Measurements from ENCODE around the gene USP9X. TPM values are rescaled to one million over a fixed set of nuclear protein-coding genes. Genes with fewer than 3 reads are reported as not detected.

USP9X gene
- total RNA-seq, 1 experiment from 2014 or later: 123 TPM

DNA sequence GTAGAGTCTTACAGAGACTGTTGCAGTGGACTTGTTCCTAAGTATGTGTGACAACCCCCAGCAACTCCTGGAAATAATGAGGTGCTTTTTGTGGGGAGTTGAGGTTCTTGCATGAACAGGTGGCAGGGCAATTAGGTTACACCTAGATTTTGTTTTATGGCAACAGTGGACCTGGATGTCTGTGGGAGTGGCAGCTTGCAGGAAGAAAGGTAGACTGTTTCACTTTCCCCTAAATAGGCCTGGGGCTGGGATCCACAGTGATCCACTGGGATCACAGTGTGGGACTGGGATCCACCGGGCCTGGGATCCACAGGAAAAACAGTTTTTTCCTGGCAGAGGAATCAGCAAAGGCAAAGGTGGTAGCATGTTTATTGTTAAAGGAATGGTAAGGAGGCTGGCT lies 18.3 kb upstream of the USP9X start:
- no peak for DNase-seq
- Histone ChIP-seq H3K4me3 (ENCODE audit: insufficient read depth, low read depth, low read length) (no peak overlapping the region), H3K27me3 (ENCODE audit: control insufficient read depth, insufficient read depth, low read length) (no peaks in the 10 kb centered on the region), H3K36me3 (replicated peaks; ENCODE audit: control insufficient read depth, insufficient read depth, low read length) (no peaks in the 10 kb centered on the region)

DNA sequence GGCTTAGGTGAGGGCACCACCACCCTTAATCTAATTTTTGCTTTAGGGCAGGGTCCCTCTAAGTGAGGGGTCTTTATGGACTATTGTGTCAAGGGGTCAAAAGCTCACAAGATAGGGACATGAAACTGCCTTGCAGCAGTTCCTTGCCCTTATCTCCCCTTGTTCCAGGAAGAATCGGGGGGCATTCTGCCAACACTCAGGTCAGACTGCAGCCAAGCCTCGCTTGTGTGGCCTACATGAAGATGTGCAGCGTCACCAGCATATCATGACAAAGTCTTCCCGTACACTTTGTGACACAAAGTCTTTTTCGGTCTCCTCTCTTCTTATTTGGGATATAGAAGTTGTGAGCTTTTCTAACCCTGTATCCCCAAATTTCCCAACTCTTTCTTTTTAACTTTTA lies 17.5 kb upstream of the USP9X start:
- no peaks in the 10 kb centered on the region for H3K27me3 ChIP-seq (ENCODE audit: control insufficient read depth, insufficient read depth, low read length)
- no peak for DNase-seq
- no peaks in the 10 kb centered on the region for H3K36me3 ChIP-seq (replicated peaks; ENCODE audit: control insufficient read depth, insufficient read depth, low read length)
- H3K4me3 ChIP-seq (ENCODE audit: insufficient read depth, low read depth, low read length): no peak overlapping the region

DNA sequence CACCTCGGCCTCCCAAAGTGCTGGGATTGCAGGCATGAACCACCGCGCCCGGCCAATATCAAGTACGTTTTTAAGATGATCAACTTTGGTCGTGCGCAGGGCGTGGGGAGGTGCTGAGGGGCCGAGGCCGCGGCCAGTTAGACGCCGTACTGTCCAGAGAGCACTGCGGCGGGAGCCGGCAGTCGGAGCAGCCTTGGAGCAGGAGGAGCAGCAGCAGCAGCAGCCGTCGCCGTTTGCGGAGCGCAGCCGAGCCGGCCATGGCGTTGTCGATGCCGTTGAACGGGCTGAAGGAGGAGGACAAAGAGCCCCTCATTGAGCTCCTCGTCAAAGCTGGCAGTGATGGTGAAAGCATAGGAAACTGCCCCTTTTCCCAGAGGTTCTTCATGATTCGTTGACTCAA lies 8.5 kb upstream of the USP9X start:
- no peak overlapping the region for H3K4me3 ChIP-seq (ENCODE audit: insufficient read depth, low read depth, low read length)
- no peaks in the 10 kb centered on the region for H3K36me3 ChIP-seq (replicated peaks; ENCODE audit: control insufficient read depth, insufficient read depth, low read length)
- H3K27me3 ChIP-seq (ENCODE audit: control insufficient read depth, insufficient read depth, low read length): no peaks in the 10 kb centered on the region
- no peak for DNase-seq

DNA sequence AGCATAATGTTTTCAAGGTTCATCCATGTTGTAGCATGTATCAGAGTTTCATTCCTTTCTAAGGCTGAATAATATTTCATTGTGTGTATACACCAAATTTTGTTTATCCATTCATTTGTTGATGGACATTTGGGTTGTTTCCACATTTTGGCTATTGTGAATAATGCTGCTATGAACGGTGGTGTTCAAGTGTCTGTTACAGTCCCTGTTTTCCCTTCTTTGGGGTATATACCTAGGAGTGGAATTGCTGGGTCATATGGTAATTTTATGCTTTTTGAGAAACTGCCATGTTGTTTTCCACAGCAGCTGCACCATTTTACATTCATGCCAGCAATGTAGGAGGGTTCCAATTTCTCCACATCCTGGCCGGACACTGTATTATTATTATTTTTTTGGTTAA lies 3.4 kb upstream of the USP9X start:
- H3K27me3 ChIP-seq (ENCODE audit: control insufficient read depth, insufficient read depth, low read length): no peaks in the 10 kb centered on the region

DNA sequence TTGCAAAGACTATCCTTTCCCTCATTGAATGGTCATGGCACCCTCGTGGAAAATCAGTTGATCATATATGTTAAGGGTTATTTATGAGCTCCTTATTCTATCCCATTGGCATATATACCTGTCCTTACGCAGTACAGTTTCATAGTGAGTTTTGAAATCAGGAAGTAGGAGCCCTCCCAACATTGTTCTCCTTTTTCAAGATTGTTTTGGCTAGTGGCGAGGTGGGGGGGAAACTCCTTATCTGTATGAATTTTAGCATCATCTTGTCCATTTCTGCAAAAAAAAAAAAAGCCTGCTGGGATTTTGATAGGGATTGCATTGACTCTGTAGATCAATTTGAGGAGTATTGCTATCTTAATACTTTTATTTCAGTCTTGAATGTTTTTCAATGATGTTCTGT lies 2.5 kb upstream of the USP9X start:
- no peaks in the 10 kb centered on the region for H3K27me3 ChIP-seq (ENCODE audit: control insufficient read depth, insufficient read depth, low read length)
- H3K36me3 ChIP-seq (replicated peaks; ENCODE audit: control insufficient read depth, insufficient read depth, low read length): peaks cover 1% of the 10 kb centered on the region
- DNase-seq: no peak
- H3K4me3 ChIP-seq (ENCODE audit: insufficient read depth, low read depth, low read length): no peak overlapping the region

More for the DNA sequence above, 3.4 kb upstream of the USP9X start:
- no peaks in the 10 kb centered on the region for H3K36me3 ChIP-seq (replicated peaks; ENCODE audit: control insufficient read depth, insufficient read depth, low read length)
- no peak overlapping the region for H3K4me3 ChIP-seq (ENCODE audit: insufficient read depth, low read depth, low read length)
- DNase-seq: no peak

DNA sequence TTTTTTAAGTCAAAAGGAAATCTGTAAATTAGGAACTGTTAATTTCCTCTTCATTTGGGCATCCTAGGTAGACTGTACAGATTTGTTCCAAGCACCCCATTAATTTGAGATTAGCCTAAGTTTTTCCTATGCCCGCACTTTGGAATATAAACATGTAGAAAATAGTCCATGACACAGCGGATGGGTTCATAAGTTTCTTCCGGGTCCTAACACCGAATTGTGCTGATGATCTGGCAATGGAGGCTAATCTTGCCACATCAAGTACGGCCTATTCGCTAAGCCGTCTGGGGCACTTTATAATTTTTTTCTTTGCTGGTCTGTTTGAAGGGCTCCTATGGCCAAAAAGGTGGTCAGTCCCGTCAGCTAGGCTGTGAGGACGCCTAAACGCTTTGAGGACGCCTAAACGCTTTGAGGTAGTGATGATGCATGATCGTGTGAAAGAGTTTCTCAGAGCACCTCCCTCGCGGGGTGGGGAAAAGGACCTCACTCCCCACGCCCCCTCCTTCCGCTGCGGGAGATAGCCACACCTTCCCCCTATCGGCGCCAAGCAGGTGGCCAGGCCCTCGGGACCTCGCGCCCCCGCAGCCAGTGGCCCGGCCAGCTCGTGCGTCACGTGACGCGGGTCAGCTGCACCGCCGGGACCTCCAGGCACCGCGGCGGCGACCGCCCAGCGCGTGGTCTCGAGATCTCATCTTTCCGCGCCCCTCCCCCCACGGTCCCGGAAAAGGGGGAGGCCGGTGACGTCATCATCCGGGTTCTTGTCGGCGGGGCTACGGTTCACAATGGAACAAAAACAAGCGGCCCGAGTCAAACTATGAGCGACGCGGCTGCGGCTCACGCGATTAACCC lies 977 bp upstream of the USP9X start:
- DNase-seq: peak; percentile 89
- H3K36me3 ChIP-seq (replicated peaks; ENCODE audit: control insufficient read depth, insufficient read depth, low read length): peaks cover 1% of the 10 kb centered on the region
- peak overlapping the region; percentile 99 for H3K4me3 ChIP-seq (ENCODE audit: insufficient read depth, low read depth, low read length)
- H3K27me3 ChIP-seq (ENCODE audit: control insufficient read depth, insufficient read depth, low read length): no peaks in the 10 kb centered on the region

DNA sequence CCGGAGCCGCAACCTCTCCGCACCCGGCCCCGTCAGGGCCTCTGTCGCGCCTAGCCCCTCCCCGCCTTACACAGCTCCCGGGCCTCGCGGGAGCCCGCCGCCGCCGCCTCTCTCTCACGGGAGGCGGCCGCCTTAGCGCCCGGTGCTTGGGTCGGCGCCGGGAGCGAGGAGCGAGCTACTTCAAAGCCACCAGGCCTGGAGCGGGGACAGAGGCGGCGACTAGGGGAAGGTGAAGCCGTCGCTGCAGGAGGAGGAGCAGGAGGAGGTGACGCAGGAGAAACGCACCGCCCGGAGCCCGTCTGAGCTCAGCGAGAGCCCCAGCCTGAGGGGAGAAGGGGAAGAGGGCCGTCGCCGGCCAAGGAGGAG lies 250 bp downstream of the USP9X start:
- H3K4me3 ChIP-seq (ENCODE audit: insufficient read depth, low read depth, low read length): peak overlapping the region; percentile 99
- no peak for DNase-seq
- no peaks in the 10 kb centered on the region for H3K27me3 ChIP-seq (ENCODE audit: control insufficient read depth, insufficient read depth, low read length)
- H3K36me3 ChIP-seq (replicated peaks; ENCODE audit: control insufficient read depth, insufficient read depth, low read length): peaks cover 1% of the 10 kb centered on the region

DNA sequence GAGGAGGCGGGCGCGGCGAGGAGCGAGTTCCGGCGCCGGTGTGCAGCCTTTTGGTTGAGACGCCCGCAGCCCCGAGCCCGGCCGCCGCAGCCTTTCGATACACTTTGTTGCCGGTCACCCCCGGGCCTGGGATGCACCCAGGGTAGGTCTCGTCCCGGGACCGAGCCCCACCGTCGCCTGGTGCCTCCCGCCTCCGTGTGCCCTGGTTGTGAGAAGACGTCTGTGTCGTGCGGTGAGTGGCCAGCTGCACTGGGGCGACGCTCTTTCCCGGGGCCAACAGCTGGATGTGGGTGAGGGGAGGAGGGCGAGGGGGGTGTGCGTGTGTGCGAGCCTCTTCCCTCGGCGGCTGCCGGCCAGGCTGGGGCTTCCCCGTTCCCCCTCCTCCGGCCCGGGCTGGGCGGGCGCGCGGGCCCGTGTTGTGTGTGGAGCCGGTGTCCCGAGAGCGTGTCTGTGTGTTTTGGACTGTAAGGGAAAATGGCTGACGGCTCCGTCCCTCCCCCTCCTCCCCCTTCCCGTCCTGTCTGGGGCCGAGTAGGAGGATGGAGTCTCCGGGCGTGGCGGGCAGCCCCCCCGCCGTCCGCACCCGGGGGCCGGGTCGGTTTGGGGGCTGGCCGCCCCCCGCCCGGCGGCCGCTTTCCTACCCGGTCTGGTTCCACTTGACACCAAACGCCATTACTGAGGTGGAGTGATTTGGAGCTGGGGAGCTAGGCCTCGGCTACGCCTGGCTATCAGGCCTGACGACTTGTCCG lies 807 bp downstream of the USP9X start:
- H3K36me3 ChIP-seq (replicated peaks; ENCODE audit: control insufficient read depth, insufficient read depth, low read length): peaks cover 1% of the 10 kb centered on the region
- H3K27me3 ChIP-seq (ENCODE audit: control insufficient read depth, insufficient read depth, low read length): no peaks in the 10 kb centered on the region
- peak; percentile 72 for DNase-seq
- peak overlapping the region; percentile 99 for H3K4me3 ChIP-seq (ENCODE audit: insufficient read depth, low read depth, low read length)

DNA sequence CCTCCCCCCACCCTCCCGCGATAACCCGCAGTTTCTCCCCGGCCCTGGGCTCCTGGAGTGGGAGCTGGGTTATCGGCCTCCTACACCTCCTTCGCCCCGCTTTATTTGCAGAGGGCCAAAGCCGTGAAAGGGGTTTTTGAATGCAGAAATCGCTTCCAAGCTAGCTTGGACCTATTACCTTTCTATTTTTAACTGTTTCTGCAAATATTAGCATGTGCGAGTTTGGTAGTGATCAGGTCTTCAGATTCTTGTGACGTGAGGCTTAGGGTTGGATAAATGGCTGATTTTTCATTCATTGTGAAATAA lies 1.3 kb downstream of the USP9X start:
- Histone ChIP-seq H3K27me3 (ENCODE audit: control insufficient read depth, insufficient read depth, low read length) (no peaks in the 10 kb centered on the region), H3K36me3 (replicated peaks; ENCODE audit: control insufficient read depth, insufficient read depth, low read length) (peaks cover 1% of the 10 kb centered on the region), H3K4me3 (ENCODE audit: insufficient read depth, low read depth, low read length) (peak overlapping the region; percentile 99)
- no peak for DNase-seq

DNA sequence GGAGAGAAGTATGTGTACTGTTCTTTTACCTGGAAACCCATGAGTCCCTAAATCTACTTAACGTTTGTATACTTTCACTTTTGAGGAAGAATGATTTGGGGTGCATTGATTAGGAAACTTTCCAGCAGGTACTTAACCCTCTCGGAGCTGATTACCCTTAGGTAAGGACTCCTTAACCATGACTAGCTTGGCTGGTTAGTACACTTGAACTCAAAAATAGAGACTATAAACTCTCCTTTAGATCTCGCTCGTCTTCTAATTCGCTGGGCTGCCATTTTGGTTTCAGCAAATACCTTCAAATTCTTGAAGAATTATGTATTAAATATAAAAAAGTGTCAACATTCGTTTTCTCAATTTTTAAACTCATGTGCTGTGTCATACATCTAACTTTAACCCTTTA lies 2.0 kb downstream of the USP9X start:
- no peaks in the 10 kb centered on the region for H3K27me3 ChIP-seq (ENCODE audit: control insufficient read depth, insufficient read depth, low read length)
- no peak for DNase-seq
- H3K36me3 ChIP-seq (replicated peaks; ENCODE audit: control insufficient read depth, insufficient read depth, low read length): peaks cover 1% of the 10 kb centered on the region
- H3K4me3 ChIP-seq (ENCODE audit: insufficient read depth, low read depth, low read length): peak overlapping the region; percentile 99

DNA sequence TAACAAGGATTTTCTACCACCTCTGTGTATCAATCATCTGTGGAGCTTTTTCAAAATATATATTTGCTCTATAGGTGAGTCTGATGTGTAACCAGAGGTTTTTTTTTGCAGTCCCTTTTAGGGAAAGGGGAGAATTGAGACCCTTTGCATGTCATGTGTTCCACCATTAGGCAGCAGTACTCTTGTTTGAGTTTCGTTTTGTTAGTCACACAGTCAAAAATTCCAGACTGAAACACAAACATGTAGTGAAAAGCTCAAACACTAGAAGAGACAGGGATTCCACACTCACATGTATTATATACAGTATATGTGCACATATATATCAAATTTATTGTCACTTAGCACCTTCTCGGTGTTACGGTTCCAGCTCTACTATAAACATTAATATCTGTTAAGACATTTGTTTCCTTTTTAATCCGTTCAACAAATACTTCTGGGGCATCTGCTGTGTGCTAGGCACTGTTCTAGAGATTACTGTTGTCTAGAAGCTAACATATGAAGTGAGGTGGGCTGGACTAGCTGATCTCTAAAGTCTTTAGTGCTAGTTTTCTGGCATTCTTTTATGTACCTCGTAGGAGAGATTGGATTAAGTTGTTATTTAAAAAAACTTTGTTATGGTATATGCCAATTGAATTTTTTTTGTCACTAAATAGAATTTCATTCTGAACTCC lies 5.5 kb downstream of the USP9X start:
- no peak for DNase-seq
- H3K36me3 ChIP-seq (replicated peaks; ENCODE audit: control insufficient read depth, insufficient read depth, low read length): peaks cover 3% of the 10 kb centered on the region
- H3K4me3 ChIP-seq (ENCODE audit: insufficient read depth, low read depth, low read length): peak overlapping the region; percentile 2; the same call in 1 of the 2 replicates
- no peaks in the 10 kb centered on the region for H3K27me3 ChIP-seq (ENCODE audit: control insufficient read depth, insufficient read depth, low read length)

DNA sequence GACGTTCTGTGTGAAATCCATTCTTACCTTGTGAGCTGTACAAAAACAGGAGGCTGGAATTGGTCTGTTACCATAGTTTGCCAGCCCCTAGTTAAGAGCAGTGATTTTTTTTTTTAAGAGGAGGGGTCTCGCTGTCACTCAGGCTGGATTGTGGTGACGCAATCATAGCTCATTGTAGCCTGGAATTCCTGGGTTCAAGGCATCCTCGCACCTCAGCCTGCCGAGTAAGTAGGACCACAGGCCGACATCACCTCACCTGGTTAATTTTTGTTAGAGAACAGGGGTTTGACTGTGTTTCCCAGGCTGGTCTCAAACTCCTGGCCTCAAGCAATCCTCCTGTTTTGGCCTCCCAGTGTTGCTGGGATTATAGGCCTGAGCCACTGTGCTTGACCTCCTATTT lies 7.5 kb downstream of the USP9X start:
- Histone ChIP-seq H3K36me3 (replicated peaks; ENCODE audit: control insufficient read depth, insufficient read depth, low read length) (peaks cover 1% of the 10 kb centered on the region), H3K27me3 (ENCODE audit: control insufficient read depth, insufficient read depth, low read length) (no peaks in the 10 kb centered on the region), H3K4me3 (ENCODE audit: insufficient read depth, low read depth, low read length) (no peak overlapping the region)
- no peak for DNase-seq

DNA sequence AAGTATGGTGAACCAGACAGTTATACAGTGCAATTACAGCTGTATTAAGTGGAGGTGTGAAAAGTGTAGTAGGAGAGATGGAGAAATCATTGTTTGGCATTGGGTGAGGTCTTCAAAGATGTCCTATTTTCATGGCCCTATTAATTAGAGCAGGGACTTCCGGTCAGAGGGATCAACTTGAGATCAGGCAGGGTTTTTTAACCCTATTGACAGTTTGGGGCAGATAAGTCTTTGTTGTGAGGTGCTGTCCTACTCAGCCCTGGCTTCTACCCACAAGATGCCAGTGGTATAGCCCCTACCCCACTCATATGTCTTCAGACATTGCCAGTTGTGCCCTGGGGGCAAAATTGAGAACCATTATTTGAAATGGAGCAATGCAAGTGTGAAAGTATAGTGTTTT lies 9.9 kb downstream of the USP9X start:
- DNase-seq: no peak
- H3K4me3 ChIP-seq (ENCODE audit: insufficient read depth, low read depth, low read length): no peak overlapping the region
- peaks cover 1% of the 10 kb centered on the region; the same call in 1 of the 2 replicates for H3K36me3 ChIP-seq (replicated peaks; ENCODE audit: control insufficient read depth, insufficient read depth, low read length)
- H3K27me3 ChIP-seq (ENCODE audit: control insufficient read depth, insufficient read depth, low read length): no peaks in the 10 kb centered on the region

DNA sequence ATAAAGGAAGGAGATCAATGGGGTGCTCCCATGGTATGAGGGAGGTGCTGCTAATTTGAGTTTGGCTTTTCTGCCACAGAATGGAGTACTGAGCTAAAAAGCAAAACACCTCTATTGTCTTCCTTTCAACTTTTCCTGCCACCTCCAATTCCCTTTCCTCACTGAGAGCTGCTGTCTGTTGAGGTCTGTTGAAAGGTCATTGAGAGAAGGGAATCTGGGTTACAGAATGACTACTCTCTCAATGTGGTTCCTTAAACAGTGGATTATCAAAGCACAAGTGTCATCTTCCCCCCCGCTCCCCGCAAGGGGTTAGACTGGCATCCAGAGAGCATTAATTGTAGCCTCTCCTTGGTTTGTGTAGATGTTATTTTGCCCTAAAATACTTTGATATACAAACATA lies 10.7 kb downstream of the USP9X start:
- H3K36me3 ChIP-seq (replicated peaks; ENCODE audit: control insufficient read depth, insufficient read depth, low read length): peaks cover 1% of the 10 kb centered on the region; the same call in 1 of the 2 replicates
- no peak for DNase-seq
- H3K4me3 ChIP-seq (ENCODE audit: insufficient read depth, low read depth, low read length): no peak overlapping the region
- no peaks in the 10 kb centered on the region for H3K27me3 ChIP-seq (ENCODE audit: control insufficient read depth, insufficient read depth, low read length)

Measured in H7 (cell line).